EH (cell line): ENCODE data around the gene NOL8.

Experiments
- DNase-seq: peaks from one replicate; pipeline ENCODE4 v3.0.0-alpha.2; 2015; ENCODE audit warnings: low read depth

NOL8 gene

DNA sequence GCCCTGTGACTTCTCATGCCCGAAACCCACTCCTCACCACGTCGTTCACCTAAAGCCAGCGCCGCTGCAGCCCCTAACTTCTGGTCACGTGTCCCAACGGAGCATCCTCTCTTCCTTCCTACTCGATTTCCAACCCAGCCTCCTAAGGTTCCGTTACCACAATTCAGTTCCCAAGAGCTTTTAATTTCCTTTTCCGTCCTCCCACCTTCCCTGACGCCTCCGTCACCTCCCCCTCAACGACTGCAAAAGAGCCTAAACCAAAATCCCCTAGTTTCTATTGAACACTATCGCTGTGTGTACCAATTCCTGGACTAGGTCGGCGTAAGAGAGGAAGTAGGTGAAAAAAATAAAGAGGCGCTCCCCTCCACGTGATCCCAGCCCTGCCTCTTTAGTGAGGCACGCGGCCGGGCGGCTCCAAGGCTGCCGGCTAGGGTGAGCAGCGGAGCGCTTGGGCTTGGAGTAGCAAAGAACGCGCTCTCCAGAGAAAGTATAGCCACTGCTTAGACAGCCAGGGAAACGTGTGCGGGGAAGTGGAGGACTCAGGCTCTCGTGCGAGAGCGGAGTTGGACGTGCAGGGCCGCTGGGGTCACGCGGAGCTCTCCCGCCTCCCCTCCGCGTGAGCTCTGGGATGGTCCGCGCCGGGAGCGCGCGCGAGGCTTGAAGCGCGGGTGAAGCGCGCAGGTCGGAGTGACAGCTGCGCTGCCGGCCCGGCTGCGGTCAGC, at the start of gene NOL8, which contains the start of gene CENPP:
Gene NOL8 (minus strand): TSS at position 82 of the 722 bp plus-strand sequence. CDS start 1,189 bp downstream, outside the sequence.
Gene CENPP (plus strand): TSS at position 685 of the 722 bp plus-strand sequence.
- peak; percentile 91 for DNase-seq

DNA sequence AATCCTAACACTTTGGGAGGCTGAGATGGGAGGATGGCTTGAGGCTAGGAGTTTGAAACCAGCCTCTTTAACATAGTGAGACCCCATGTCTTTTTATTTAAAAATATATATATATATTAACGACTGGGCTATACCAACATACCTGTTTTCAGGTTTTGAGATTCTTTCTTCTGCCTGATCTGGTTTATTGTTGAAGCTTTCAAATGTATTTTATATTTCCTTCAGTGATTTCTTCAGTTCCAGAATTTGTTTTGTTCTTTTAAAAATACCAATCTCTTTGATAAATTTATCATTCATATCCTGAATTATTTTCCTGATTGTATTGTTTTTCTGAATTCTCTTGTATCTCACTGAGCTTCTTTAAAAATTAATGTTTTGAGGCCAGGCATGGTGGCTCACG, 48.0 kb upstream of the NOL8 start:
- DNase-seq: no peak

DNA sequence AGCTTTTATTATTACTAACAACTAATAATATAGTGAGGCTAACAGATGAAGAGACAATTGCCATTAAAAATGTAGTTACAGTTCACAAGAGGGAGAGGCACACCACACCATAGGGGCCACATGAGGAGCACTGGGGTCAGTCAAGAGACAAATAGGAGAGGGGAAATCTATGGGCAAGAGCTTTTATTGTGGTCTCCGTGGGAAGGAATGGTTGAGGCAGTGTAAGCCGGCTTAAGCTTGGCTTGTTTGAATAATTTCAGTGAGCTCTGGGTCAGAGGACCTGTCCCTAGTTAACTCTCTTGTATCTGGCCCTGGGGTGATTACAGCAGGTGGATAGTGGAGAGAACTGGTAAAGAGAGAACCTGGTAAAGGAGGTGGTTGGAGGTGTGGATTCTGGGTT, 43.9 kb upstream of the NOL8 start:
- no peak for DNase-seq

DNA sequence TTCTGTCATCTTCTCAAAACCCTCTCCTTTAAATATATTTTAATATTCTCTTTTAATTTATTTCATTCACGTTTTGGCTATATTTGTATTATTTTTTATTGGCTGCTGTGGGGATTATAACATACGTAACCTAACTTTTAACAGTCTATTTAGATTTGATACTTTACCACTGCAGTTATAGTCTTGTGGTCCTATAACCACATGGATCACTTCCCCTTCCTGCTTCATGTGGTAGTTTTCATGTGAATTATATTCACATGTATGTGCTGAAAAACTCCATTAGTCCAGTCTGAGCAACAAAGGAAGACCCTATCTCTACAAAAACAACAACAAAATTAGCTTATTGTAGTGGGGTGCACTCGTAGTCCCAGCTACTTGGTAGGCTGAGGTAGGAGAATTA, 34.9 kb upstream of the NOL8 start:
- no peak for DNase-seq

DNA sequence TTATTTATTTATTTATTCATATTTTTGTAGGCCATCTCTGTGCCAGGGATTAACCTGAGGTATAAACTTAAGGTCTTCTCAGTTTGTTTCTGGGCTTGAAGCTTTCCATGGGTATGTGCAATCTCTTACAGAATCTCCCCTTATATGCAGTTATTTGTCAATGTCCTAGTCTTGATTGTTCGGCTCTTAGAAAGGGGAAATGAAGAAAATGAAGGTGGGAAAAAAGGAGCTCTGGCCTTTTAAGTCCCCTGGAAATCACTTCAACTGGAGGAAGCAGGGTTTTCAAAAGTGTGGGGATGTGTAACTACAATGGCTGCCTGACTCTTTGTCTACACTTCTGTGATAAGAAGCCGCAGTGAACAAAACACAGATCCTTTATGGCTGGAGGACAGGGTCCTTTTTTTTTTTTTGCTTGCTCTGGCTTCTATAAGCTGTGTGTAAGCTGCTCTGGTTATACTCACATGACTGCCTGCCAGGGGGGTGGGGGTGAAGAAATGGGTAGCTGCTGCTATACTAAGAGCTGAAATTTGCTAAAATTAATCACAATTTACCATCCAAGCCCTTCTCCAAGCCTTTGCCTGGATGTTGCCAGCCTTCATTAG, 34.3 kb upstream of the NOL8 start:
- no peak for DNase-seq

DNA sequence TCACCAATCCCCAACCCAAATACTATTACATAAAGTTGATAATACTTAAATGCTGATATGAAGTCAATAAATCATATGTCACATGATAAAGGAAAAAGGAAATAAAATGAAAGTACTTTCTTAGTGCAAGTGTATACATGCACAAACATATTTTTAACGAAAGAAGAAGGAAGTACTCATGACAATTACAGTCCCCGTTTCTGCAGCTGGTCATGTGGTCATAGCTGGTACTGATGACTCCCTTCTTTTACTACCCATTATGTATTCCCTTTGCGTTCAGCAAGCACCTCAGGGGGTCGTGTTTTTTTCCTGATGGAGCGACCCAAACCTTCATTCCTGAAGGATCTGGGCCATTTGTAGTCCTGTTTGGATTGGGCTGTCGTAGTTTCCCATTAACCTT, 27.9 kb upstream of the NOL8 start:
- no peak for DNase-seq

DNA sequence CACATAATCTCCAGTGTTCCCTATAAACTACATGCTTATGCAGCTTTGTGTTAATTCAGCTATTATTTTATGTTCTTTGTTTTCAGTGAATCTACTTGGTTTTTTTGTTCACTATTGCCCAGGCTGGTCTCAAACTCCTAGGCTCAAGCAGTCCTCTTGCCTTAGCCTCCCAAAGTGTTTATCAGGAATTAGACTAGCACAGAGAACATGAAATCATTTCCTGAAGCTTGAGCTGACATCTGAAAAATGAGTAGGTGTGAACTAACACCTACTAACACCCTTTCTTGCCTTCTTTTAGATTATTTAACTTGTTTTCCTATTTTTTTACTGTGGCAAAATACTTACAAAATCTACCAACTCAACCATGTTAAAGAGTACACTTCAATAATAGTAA, 25.6 kb upstream of the NOL8 start:
- DNase-seq: no peak

DNA sequence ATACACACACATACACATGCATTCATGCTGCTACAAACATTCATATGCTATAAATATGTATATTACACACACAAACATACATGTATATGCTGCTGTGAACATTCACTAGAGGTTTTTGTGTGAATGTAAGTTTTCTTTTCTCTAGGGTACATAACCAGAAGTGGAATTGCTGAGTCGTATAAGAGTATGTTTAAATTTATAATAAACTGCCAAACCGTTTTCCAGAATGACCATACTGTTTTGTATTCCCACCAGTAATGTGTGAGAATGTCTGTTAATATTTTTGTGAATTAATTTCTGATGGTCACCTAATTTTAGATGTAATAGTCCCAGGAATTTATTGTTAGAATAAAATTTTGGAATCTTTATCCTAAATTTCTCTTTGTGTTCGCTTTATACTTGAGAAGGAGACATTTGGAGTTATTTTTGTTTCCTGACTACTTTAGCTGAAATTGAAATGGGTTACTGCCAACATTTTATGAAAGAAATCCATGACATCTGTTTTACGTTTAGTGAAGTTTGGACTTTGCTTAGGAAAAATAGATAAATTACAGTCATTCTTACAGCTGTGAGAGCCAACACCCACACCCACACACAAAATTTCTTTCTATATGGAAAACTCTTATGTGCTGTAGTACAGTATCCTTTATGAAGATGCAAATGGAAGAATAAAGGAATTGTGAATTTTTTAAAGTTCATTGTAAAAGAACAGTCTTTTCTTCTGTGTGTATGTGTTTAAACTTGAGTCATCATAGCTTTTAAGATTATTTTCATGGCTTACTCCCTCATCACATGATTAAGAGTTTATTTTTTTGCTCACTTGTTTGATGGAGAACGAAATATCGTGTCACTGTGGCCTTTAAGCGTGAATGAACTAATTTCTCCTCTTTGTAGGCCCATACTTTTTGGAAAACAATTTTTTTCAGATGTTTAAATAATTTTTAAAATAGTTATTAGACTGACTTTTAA, 24.9 kb upstream of the NOL8 start:
- DNase-seq: peak; percentile 64

DNA sequence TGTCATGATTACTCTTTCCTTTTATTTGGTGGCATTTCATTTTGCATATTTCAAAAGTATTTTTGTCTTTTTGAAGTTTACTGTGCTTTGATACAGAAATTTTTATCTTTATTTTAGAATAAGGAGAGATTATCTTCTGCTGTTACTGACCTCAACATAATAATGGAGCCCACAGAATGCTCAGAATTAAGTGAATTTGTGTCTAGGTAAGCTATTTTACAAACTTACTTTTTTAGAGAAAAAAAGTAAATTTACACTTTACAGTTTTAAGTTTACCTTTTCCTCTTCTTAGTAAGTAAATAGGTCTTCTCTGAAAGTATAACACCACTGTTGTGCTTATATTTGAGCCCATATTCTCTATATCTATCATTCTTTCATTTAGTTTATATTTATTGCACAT, 20.4 kb upstream of the NOL8 start:
- DNase-seq: no peak

DNA sequence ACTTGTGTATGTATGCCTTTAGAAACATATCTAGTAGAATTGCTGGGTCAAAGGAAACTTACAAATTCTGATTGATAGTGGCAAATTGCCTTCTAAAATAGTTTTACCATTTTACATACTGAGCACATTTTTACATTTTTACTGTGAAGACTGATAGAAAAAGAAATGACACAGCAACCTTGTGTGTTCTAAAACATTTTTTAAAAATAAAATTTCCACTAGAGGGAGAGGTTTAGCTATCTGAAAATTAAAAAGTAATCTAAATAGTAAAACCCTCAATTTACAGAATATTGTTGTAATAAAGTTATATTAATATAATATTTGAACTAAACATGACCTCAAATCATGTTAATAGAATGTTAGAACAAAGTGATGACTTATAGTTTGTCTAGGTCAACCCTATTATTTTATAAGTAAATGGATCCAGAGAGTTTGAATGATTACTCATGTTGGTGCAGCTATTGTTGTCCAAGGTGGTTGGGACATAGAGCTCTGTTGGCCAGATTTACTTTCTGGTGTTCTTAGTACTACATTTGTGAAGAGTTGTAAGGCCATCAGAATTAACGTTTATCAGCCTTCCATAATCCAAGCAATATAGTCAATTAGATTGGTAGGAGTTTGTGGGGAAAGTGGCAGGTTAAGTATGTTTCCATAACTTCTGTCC, 17.8 kb upstream of the NOL8 start:
- DNase-seq: peak; percentile 7

DNA sequence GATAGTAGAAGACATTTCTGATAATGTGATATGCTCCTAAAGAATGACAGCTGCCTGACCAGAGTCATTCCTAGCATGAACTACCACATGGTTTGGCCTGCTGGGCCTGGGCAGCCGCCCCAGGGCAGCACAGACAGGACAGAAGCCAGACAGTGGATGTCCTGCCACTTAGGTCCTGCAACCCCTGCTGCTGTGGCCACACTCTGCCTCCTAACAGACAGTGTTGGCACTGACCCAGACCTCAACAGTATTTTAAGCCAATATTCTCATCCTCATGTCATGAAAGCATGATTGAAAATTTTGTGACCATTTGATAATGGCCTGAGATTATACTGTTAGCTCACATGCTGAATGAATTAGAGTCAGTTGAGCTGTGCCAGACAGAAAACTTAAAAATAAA, 16.4 kb upstream of the NOL8 start:
- DNase-seq: peak; percentile 10

DNA sequence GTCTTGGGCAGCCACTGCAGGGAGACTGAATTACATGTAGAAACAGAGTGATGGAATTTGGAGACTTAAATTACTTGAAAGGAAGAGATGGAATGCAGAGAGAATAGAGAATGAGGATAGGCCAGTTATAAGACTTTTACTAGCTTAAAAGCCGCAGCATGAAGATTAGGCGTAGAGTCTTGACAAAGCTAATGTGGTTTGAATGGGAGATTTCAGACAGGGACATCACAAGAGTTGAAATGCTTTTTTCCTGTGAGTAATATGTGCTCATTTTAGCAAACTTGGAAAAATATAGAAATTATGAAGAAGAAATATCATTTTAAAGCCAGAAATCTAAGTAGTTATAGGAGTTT, 8.1 kb upstream of the NOL8 start:
- DNase-seq: no peak

DNA sequence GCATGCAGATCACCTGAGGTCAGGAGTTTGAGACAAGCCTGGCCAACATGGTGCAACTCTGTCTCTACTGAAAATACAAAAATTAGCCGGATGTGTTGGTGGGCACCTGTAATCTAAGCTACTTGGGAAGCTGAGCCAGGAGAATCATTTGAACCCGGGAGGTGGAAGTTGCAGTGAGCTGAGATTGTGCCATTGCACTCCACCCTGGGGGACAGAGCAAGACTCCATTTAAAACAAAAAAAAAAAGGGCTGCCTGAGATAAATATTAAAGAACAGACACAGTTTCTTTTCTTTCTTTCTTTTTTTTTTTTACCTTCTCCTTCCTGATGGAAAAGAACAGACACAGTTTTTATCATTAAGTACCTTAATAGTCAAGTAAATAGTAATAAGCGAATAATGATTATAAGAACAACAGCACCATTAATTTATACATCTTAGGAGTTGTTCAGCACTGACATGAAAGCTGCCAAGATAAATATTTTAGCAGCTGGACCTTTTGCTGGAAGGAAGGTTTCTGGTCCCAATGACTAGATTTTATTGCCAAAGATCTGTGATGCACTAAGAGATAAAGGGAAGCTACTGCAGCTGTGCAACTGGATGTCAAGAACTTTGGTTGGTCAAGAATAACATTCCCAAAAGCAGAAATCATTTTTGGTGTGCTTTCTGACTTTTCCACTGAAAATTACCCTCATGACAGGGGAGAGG, 7.6 kb upstream of the NOL8 start:
- DNase-seq: peak; percentile 69

DNA sequence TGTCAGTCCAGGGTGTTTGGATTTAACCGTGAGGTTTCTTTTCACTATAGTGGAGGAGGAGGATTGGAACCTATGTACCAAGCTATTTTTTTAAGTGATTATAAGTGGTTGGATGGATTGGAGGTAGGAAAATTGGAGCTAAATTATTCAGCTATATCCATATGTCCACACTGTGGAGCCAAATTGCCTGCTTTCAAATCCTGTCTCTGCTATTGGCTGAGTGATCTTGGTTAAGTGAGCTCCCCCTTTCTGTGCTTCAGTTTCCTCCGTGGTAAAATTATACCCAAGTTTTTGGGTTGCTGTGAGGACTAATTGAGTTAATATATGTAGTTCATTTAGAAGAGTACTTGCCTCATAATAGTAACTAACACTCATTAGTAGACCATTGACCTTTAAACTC, 3.1 kb upstream of the NOL8 start:
- peak; percentile 61 for DNase-seq

DNA sequence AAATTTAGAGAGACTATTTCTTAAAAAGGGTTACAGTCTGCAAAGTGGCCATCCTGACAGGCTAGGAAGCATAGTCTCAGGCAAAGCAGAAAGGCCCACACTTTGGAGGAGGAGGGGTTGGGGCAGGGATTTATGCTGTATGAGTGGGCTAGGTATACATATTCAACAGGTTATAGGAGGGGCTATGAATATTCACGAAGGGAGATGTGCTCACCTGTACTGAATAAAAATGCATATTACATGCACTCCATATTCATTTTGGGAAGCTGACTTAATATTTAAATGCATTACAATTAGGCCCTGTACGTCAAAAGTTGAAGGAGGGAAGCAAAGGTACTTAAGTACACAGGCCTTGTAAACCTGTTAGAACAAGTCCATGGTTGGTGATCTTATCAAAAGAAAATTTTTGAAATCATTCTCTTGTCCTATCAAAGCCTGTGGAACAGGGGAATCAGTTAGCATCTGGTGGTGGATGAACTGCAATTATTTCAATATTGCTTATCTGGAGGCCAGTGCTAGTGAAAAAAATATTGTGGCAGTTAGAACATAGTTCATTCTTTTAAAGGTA, 2.2 kb upstream of the NOL8 start:
- no peak for DNase-seq

DNA sequence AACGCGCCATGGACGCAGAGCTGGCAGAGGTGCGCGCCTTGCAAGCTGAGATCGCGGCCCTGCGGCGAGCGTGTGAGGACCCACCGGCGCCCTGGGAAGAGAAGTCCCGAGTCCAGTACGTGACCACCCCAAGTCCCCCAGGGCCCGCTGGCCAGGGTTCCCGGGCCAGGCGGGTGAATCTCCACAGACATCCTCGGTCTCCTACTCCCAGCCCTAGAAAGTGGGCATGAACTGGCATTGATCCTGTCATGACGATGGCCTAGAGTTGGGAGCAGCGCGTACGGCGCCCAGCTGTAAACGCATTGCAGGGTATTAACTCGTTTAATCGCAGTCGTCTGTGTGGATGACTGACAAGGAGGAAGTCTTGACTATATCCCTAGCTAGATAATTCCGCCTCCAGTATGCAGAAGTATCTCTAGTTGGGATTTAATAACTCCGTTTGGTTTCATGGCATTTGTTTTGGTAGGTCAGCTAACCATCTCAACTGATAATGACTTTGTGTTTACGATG, 896 bp upstream of the NOL8 start:
- DNase-seq: no peak

DNA sequence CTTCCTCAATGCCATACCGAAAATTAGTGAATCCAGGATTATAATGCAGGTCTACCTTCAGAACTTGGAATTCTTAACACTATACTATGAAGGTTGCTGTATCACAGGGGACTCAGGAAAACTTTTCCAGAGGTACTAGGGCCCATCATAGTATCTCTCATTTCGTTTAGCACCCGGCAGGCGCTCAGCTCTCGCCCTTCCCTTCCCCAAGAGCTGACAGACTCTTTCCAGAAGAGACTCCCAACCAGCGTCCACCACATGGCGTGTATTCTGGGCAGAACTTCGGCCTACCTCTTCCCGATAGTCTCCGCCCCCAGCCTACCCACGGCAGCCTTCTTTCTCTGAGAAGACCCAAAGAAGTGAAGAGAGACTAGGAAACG, 271 bp downstream of the NOL8 start:
- no peak for DNase-seq

DNA sequence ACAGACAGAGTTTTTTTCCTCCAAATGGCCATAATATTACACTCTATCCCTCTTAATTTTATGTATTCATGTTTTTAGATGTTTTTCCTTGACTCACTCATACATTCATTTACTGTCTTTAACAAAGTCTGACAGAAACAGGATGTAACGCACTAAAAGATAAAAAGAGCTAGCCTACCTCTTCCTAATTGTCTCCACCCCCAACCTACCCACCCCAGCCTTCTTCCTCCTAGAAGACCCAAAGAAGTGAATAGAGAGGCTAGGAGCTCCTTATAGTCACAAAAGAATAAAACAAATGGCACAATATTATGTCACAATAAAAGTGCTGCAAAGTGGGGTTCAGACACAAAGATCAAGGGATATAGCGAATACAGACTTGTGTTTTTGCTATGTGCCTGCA, 719 bp downstream of the NOL8 start:
- no peak for DNase-seq

DNA sequence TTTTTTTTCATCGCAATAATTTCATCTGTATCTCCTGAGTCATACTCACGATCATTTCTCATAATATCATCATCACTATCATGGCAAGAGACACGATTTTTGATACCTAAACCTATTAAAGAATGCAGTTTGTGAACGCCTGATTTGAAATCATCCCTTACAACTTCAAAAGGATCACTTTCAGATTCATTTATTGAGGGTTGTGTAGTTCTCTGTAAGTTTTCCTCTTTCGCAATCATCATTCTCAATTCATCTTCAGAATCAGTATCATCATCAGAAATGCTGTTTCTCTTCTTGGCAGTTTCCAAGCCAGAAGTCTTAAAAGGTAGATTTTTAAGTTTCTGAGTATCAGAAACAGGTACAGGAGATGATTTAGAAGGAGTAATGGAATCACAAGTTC, 9.7 kb downstream of the NOL8 start:
- DNase-seq: no peak

DNA sequence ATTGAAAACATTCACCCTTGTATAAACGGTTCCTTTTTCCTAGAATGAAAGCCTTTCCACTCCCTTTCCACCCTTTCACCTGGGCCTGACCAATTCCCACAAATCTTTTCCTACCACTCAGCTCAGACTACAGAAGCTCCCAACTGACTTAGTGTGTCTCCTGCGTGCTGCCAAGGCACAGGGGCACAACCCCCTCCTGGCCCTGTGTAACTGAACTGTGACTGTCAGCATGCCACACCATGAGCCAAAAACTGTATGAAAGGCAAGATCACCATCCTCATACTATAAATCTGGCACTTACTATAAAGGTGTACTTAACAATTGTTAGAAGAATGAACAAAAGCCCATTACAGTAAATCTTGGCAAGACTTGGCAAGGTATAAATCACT, 11.5 kb downstream of the NOL8 start:
- no peak for DNase-seq
